HG03066 (cell line): ENCODE results near the gene MAGI1.
"Not testable (repeated sequence)": the region's sequence is repeated elsewhere in the genome, so short reads cannot be mapped to it uniquely, and the experiment has no call there.

Experiments used
- ATAC-seq: cut with Tn5 transposase; IDR thresholded peaks from one replicate; pipeline ENCODE4 v1.9.1; 2021; ENCODE audit warnings: low read depth; ENCODE audit not compliant: unreplicated experiment

The MAGI1 gene

GRCh38 chr3:65616563-65616962 lies 422.2 kb downstream of the MAGI1 start:
- no peak for ATAC-seq

- ATAC-seq = no peak
Observed at GRCh38 chr3:65615329-65615728, 423.4 kb downstream of the MAGI1 start.

GRCh38 chr3:65614585-65614984 lies 424.1 kb downstream of the MAGI1 start:
- ATAC-seq = no peak

- not testable (repeated sequence) for ATAC-seq
Observed at GRCh38 chr3:65607965-65608460, 430.7 kb downstream of the MAGI1 start.

GRCh38 chr3:65607101-65607500 lies 431.6 kb downstream of the MAGI1 start:
- no peak for ATAC-seq

- no peak for ATAC-seq
Observed at GRCh38 chr3:65605876-65606432, 432.8 kb downstream of the MAGI1 start.

GRCh38 chr3:65604863-65605526 lies 433.7 kb downstream of the MAGI1 start:
- ATAC-seq = no peak

- ATAC-seq = no peak
Observed at GRCh38 chr3:65603631-65604030, 435.1 kb downstream of the MAGI1 start.

GRCh38 chr3:65600888-65601287 lies 437.8 kb downstream of the MAGI1 start:
- no peak for ATAC-seq

- ATAC-seq = no peak
Observed at GRCh38 chr3:65597952-65598413, 440.7 kb downstream of the MAGI1 start.

GRCh38 chr3:65597226-65597951 lies 441.3 kb downstream of the MAGI1 start:
- no peak for ATAC-seq

GRCh38 chr3:65596571-65597225 lies 442.0 kb downstream of the MAGI1 start:
- no peak for ATAC-seq

- ATAC-seq = no peak
Observed at GRCh38 chr3:65596029-65596300, 442.8 kb downstream of the MAGI1 start.

- no peak for ATAC-seq
Observed at GRCh38 chr3:65595222-65596028, 443.3 kb downstream of the MAGI1 start.

- ATAC-seq = no peak
Observed at GRCh38 chr3:65593780-65594752, 444.7 kb downstream of the MAGI1 start.

- no peak for ATAC-seq
Observed at GRCh38 chr3:65591313-65591712, 447.4 kb downstream of the MAGI1 start.

GRCh38 chr3:65588884-65589283 lies 449.8 kb downstream of the MAGI1 start:
- no peak for ATAC-seq

GRCh38 chr3:65587650-65588439 lies 450.9 kb downstream of the MAGI1 start:
- no peak for ATAC-seq

GRCh38 chr3:65584913-65585312 lies 453.8 kb downstream of the MAGI1 start:
- ATAC-seq = no peak
